ENCODE results near the gene DRD2.

DNA sequence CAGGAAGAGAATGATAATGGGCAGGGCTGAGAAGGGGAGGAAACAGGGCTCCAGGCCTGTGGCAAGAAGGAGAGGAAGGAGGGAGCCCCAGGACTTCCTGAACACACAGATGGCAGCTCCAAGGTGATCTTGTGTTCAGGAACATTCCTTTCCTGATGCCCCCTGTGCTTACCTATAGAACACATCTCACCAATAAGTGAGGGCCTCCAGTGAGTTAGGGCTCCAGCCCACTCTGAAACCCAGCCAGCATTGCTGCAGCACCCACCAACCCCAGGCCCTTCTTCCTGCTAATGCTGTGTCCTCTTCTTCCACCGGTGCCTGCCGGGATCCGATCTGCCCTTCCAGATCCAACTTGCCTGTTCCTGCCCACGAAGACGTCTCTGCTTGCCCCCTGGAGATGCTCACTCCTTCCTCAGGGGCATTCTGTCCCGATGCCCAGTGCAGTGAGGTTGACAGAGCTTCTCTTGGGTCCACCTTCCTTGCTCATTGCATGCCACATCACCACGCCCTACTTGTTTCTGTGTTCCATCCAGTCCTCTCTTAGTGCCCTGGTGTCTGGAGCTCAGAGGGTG lies 70.3 kb downstream of the DRD2 start:
- TF ChIP-seq, protein P1, sequence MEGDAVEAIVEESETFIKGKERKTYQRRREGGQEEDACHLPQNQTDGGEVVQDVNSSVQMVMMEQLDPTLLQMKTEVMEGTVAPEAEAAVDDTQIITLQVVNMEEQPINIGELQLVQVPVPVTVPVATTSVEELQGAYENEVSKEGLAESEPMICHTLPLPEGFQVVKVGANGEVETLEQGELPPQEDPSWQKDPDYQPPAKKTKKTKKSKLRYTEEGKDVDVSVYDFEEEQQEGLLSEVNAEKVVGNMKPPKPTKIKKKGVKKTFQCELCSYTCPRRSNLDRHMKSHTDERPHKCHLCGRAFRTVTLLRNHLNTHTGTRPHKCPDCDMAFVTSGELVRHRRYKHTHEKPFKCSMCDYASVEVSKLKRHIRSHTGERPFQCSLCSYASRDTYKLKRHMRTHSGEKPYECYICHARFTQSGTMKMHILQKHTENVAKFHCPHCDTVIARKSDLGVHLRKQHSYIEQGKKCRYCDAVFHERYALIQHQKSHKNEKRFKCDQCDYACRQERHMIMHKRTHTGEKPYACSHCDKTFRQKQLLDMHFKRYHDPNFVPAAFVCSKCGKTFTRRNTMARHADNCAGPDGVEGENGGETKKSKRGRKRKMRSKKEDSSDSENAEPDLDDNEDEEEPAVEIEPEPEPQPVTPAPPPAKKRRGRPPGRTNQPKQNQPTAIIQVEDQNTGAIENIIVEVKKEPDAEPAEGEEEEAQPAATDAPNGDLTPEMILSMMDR (IDR thresholded peaks at IDR 0.05; ENCODE audit: extremely low read depth in 1 of 2, insufficient read depth in 1 of 2, low read depth in 1 of 2, low read length in 2 of 2) = no peak
- no peak for TF ChIP-seq POLR2AphosphoS5 (IDR thresholded peaks at IDR 0.05; ENCODE audit: insufficient read depth, low read depth, low read length)
- TF ChIP-seq POLR2A (IDR thresholded peaks at IDR 0.05; ENCODE audit: low read depth, low read length) = no peak
- TF ChIP-seq, protein P2, sequence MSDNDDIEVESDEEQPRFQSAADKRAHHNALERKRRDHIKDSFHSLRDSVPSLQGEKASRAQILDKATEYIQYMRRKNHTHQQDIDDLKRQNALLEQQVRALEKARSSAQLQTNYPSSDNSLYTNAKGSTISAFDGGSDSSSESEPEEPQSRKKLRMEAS (IDR thresholded peaks at IDR 0.05; ENCODE audit: insufficient read depth, insufficient read length) = no peak
- TF ChIP-seq JUN (IDR thresholded peaks at IDR 0.05; ENCODE audit: borderline replicate concordance, insufficient read depth, insufficient read length, low read depth) = no peak

Data from endothelial cell of umbilical vein (primary cell).